ENCODE measurements around the gene RAB4A.

The RAB4A gene

GRCh38 chr1:229241390-229241789, 29.5 kb upstream of the RAB4A start:
- ATAC-seq (ENCODE audit: low read depth) (no peak), DNase-seq (ENCODE audit: low spot score) (no peak)
- Histone ChIP-seq H3K27ac (ENCODE audit: poor library complexity, severe bottlenecking) (no peak overlapping the region), H3K4me3 (ENCODE audit: severe bottlenecking) (no peak overlapping the region), H3K36me3 (ENCODE audit: low read depth) (no peaks in the 10 kb centered on the region), H3K4me1 (ENCODE audit: insufficient read depth, poor library complexity, severe bottlenecking) (peaks cover 4% of the 10 kb centered on the region), H3K9me3 (ENCODE audit: severe bottlenecking) (peaks cover 1% of the 10 kb centered on the region), H3K27me3 (ENCODE audit: insufficient read depth, poor library complexity, severe bottlenecking) (no peaks in the 10 kb centered on the region)
- TF ChIP-seq, protein P1, sequence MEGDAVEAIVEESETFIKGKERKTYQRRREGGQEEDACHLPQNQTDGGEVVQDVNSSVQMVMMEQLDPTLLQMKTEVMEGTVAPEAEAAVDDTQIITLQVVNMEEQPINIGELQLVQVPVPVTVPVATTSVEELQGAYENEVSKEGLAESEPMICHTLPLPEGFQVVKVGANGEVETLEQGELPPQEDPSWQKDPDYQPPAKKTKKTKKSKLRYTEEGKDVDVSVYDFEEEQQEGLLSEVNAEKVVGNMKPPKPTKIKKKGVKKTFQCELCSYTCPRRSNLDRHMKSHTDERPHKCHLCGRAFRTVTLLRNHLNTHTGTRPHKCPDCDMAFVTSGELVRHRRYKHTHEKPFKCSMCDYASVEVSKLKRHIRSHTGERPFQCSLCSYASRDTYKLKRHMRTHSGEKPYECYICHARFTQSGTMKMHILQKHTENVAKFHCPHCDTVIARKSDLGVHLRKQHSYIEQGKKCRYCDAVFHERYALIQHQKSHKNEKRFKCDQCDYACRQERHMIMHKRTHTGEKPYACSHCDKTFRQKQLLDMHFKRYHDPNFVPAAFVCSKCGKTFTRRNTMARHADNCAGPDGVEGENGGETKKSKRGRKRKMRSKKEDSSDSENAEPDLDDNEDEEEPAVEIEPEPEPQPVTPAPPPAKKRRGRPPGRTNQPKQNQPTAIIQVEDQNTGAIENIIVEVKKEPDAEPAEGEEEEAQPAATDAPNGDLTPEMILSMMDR (IDR thresholded peaks at IDR 0.05; ENCODE audit: poor library complexity, severe bottlenecking), result no peak

- ATAC-seq (ENCODE audit: low read depth) (no peak), DNase-seq (ENCODE audit: low spot score) (no peak)
- Histone ChIP-seq H3K4me3 (ENCODE audit: severe bottlenecking) (no peak overlapping the region), H3K36me3 (ENCODE audit: low read depth) (no peaks in the 10 kb centered on the region), H3K9me3 (ENCODE audit: severe bottlenecking) (peaks cover 1% of the 10 kb centered on the region), H3K4me1 (ENCODE audit: insufficient read depth, poor library complexity, severe bottlenecking) (no peaks in the 10 kb centered on the region), H3K27ac (ENCODE audit: poor library complexity, severe bottlenecking) (no peak overlapping the region), H3K27me3 (ENCODE audit: insufficient read depth, poor library complexity, severe bottlenecking) (no peaks in the 10 kb centered on the region)
- TF ChIP-seq, protein P1 (IDR thresholded peaks at IDR 0.05; ENCODE audit: poor library complexity, severe bottlenecking), result no peak
These were observed 27.3 kb upstream of the RAB4A start for GRCh38 chr1:229243638-229244037.

- Histone ChIP-seq H3K9me3 (ENCODE audit: severe bottlenecking) (peaks cover 1% of the 10 kb centered on the region), H3K4me3 (ENCODE audit: severe bottlenecking) (no peak overlapping the region), H3K36me3 (ENCODE audit: low read depth) (no peaks in the 10 kb centered on the region), H3K27ac (ENCODE audit: poor library complexity, severe bottlenecking) (no peak overlapping the region), H3K27me3 (ENCODE audit: insufficient read depth, poor library complexity, severe bottlenecking) (no peaks in the 10 kb centered on the region), H3K4me1 (ENCODE audit: insufficient read depth, poor library complexity, severe bottlenecking) (no peaks in the 10 kb centered on the region)
- TF ChIP-seq, protein P1 (IDR thresholded peaks at IDR 0.05; ENCODE audit: poor library complexity, severe bottlenecking), result no peak
- ATAC-seq (ENCODE audit: low read depth), result no peak
- DNase-seq (ENCODE audit: low spot score), result no peak
These were observed 26.8 kb upstream of the RAB4A start for GRCh38 chr1:229244091-229244490.

GRCh38 chr1:229247871-229248270, 23.0 kb upstream of the RAB4A start:
- Histone ChIP-seq H3K27ac (ENCODE audit: poor library complexity, severe bottlenecking) (no peak overlapping the region), H3K4me1 (ENCODE audit: insufficient read depth, poor library complexity, severe bottlenecking) (no peaks in the 10 kb centered on the region), H3K36me3 (ENCODE audit: low read depth) (no peaks in the 10 kb centered on the region), H3K4me3 (ENCODE audit: severe bottlenecking) (no peak overlapping the region), H3K9me3 (ENCODE audit: severe bottlenecking) (peaks cover 1% of the 10 kb centered on the region), H3K27me3 (ENCODE audit: insufficient read depth, poor library complexity, severe bottlenecking) (no peaks in the 10 kb centered on the region)
- TF ChIP-seq, protein P1 (IDR thresholded peaks at IDR 0.05; ENCODE audit: poor library complexity, severe bottlenecking), result no peak
- no peak for ATAC-seq (ENCODE audit: low read depth)
- DNase-seq (ENCODE audit: low spot score), result no peak

DNA sequence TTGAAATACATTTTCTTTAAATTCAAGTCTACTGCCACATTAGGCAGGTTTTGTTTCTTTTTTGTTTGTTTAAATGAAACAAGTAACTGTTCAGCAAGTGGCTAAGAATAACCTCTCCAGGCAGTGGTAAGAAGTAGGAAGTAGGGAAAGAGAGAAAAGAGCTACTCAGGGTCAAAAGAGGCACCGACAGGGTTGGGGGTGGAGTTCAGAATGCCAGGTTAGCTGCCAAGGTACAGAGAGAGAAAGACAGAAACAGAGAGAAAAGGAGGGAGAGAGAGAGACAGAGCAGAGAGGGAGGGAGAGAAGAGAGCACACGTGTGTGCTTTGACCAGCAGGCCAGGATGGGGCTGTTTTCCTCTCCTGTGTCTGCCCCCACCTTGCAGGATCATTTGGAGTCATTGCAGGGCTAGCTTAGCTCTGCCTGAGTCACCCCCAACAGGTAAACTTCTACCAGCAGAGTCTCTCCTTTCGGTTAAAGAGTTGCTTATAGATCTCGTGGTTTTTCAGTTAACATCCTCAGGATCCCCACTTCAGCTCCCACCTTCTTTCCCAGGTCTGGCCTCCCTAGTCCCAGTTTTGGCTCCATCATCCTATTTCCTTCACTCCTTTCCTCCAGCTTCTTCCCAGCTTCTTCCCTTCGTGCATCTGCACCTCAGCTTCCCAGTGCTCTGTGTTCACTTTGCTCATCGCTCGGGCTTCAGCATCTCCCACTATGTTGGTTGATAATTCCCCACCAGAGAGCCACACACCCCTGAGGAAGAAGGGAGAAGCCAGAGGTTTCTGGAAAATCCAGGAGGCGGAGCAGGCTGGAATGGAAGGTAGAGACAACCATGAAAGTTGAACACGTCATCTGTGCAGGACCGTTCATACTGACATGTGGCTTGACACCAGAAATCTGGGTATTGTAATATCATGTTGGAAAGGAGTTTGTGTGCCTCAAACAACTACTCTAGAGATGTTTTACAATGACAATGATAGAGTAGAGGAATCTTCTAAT, 21.8 kb upstream of the RAB4A start:
- TF ChIP-seq, protein P1 (IDR thresholded peaks at IDR 0.05; ENCODE audit: poor library complexity, severe bottlenecking), result no peak
- Histone ChIP-seq H3K4me1 (ENCODE audit: insufficient read depth, poor library complexity, severe bottlenecking) (no peaks in the 10 kb centered on the region), H3K27me3 (ENCODE audit: insufficient read depth, poor library complexity, severe bottlenecking) (no peaks in the 10 kb centered on the region), H3K4me3 (ENCODE audit: severe bottlenecking) (no peak overlapping the region), H3K36me3 (ENCODE audit: low read depth) (no peaks in the 10 kb centered on the region), H3K9me3 (ENCODE audit: severe bottlenecking) (no peaks in the 10 kb centered on the region), H3K27ac (ENCODE audit: poor library complexity, severe bottlenecking) (no peak overlapping the region)
- DNase-seq (ENCODE audit: low spot score) (no peak), ATAC-seq (ENCODE audit: low read depth) (no peak)
